ENCODE results near the gene NMNAT1. TPM values are rescaled to one million over a fixed set of nuclear protein-coding genes. Genes with fewer than 3 reads are reported as not detected.

NMNAT1 gene
- total RNA-seq, 1 experiment from 2014 or later, result 7.6 TPM

- H3K4me1 ChIP-seq (ENCODE audit: control insufficient read depth, insufficient read depth, low read length), result no peaks in the 10 kb centered on the region
- H3K27ac ChIP-seq (ENCODE audit: low read length), result no peak overlapping the region
- no peak overlapping the region for H3K4me3 ChIP-seq (ENCODE audit: low read depth in 2 of 2, low read length in 2 of 2)
- ATAC-seq (no peak), DNase-seq (ENCODE audit: low read depth, low spot score) (no peak)
- ChIA-PET CTCF (no interaction called here), POLR2A (no interaction called here)
- in situ Hi-C loops (cut with HindIII; ENCODE audit: low pct_unique_long_range_greater_than_20kb, low sequenced_read_pairs), result no loop called here
- no TSS peak for BruUV-seq (replicated peaks)
- TF ChIP-seq TCF7L2 (IDR thresholded peaks at IDR 0.05; ENCODE audit: low read depth, low read length), result no peak
- no peak for TF ChIP-seq CTCF (IDR thresholded peaks at IDR 0.05)
- no peak for TF ChIP-seq REST (IDR thresholded peaks at IDR 0.05; ENCODE audit: insufficient read depth in 1 of 2, low read depth in 2 of 2, low read length in 1 of 2)
- no peak for TF ChIP-seq POLR2AphosphoS5 (IDR thresholded peaks at IDR 0.05; ENCODE audit: low read depth, low read length)
- no peak for TF ChIP-seq SIN3A (IDR thresholded peaks at IDR 0.05; ENCODE audit: borderline replicate concordance, insufficient read depth, low read depth, low read length)
- intact Hi-C loops (cut with micrococcal nuclease; ENCODE audit: unreplicated experiment), result no loop called here
- H3K9me3 ChIP-seq (ENCODE audit: control insufficient read depth, insufficient read depth, low read depth, low read length), result no peaks in the 10 kb centered on the region
- no peaks in the 10 kb centered on the region for H3K36me3 ChIP-seq (ENCODE audit: control insufficient read depth, insufficient read depth, low read length)
- no peaks in the 10 kb centered on the region for H3K27me3 ChIP-seq (ENCODE audit: control insufficient read depth, insufficient read depth, low read length)
These were observed 41.0 kb downstream of the NMNAT1 start for GRCh38 chr1:9984253-9984652.

- intact Hi-C loops (cut with micrococcal nuclease; ENCODE audit: unreplicated experiment), result no loop called here
- Histone ChIP-seq H3K9me3 (ENCODE audit: control insufficient read depth, insufficient read depth, low read depth, low read length) (no peaks in the 10 kb centered on the region), H3K36me3 (ENCODE audit: control insufficient read depth, insufficient read depth, low read length) (no peaks in the 10 kb centered on the region), H3K4me1 (ENCODE audit: control insufficient read depth, insufficient read depth, low read length) (no peaks in the 10 kb centered on the region), H3K27me3 (ENCODE audit: control insufficient read depth, insufficient read depth, low read length) (no peaks in the 10 kb centered on the region), H3K27ac (ENCODE audit: low read length) (no peak overlapping the region), H3K4me3 (ENCODE audit: low read depth in 2 of 2, low read length in 2 of 2) (no peak overlapping the region)
- ChIA-PET CTCF (no interaction called here), POLR2A (no interaction called here)
- ATAC-seq, result no peak
- DNase-seq (ENCODE audit: low read depth, low spot score), result no peak
- in situ Hi-C loops (cut with HindIII; ENCODE audit: low pct_unique_long_range_greater_than_20kb, low sequenced_read_pairs), result no loop called here
- BruUV-seq (replicated peaks), result TSS peak; percentile 74
- no peak for TF ChIP-seq SIN3A (IDR thresholded peaks at IDR 0.05; ENCODE audit: borderline replicate concordance, insufficient read depth, low read depth, low read length)
- no peak for TF ChIP-seq REST (IDR thresholded peaks at IDR 0.05; ENCODE audit: insufficient read depth in 1 of 2, low read depth in 2 of 2, low read length in 1 of 2)
- no peak for TF ChIP-seq TCF7L2 (IDR thresholded peaks at IDR 0.05; ENCODE audit: low read depth, low read length)
- no peak for TF ChIP-seq CTCF (IDR thresholded peaks at IDR 0.05)
- TF ChIP-seq POLR2AphosphoS5 (IDR thresholded peaks at IDR 0.05; ENCODE audit: low read depth, low read length), result no peak
These were observed 41.7 kb downstream of the NMNAT1 start for GRCh38 chr1:9985001-9985400.
